DOHH2 (cell line): ENCODE data around the gene AR.

Experiments used
- H3F3A ChIP-seq: fragments of 200-600 bp; sonication (generic), shearing (Covaris generic); 2 replicates; pipeline ENCODE4 v1.6.0; 2016; ENCODE audit warnings: antibody characterized with exemption, mild to moderate bottlenecking; ENCODE audit not compliant: control insufficient read depth, insufficient read depth
- H3K27ac ChIP-seq: fragments of 200-600 bp; sonication (generic); 2 replicates; pipeline ENCODE4 v1.5.1; 2014; ENCODE audit warnings: low read depth, mild to moderate bottlenecking, low read length, moderate library complexity
- H3K27me3 ChIP-seq: fragments of 200-600 bp; sonication (generic); 2 replicates; pipeline ENCODE4 v1.6.1; 2014; ENCODE audit warnings: mild to moderate bottlenecking, low read length, mixed read lengths; ENCODE audit not compliant: control insufficient read depth
- H3K36me3 ChIP-seq: fragments of 200-600 bp; sonication (generic); 2 replicates; pipeline ENCODE4 v1.6.1; 2014; ENCODE audit warnings: mild to moderate bottlenecking, low read length, moderate library complexity, mixed read lengths; ENCODE audit not compliant: control insufficient read depth
- H3K4me1 ChIP-seq: fragments of 200-600 bp; sonication (generic); 2 replicates; pipeline ENCODE4 v1.6.1; 2014; ENCODE audit warnings: mild to moderate bottlenecking, low read length, mixed read lengths; ENCODE audit not compliant: control insufficient read depth
- H3K4me2 ChIP-seq: fragments of 200-600 bp; sonication (generic); 2 replicates; pipeline ENCODE4 v1.6.0; 2014; ENCODE audit warnings: mild to moderate bottlenecking, low read length, moderate library complexity
- H3K4me3 ChIP-seq: fragments of 200-600 bp; sonication (generic); 2 replicates; pipeline ENCODE4 v1.5.1; 2014; ENCODE audit warnings: mild to moderate bottlenecking, low read length, mixed read lengths
- H3K79me2 ChIP-seq: fragments of 200-600 bp; sonication (generic); 2 replicates; pipeline ENCODE4 v1.6.1; 2014; ENCODE audit warnings: mild to moderate bottlenecking, low read length, mixed read lengths; ENCODE audit not compliant: control insufficient read depth
- H3K9me2 ChIP-seq: fragments of 200-600 bp; sonication (generic); replicated peaks from 2 replicates; pipeline ENCODE4 v1.6.1; 2014; ENCODE audit warnings: mild to moderate bottlenecking, low read length, mixed read lengths; ENCODE audit not compliant: control insufficient read depth
- H3K9me3 ChIP-seq: fragments of 200-600 bp; sonication (generic); 2 replicates; pipeline ENCODE4 v1.6.1; 2014; ENCODE audit warnings: antibody characterized with exemption, low read length, mixed read lengths; ENCODE audit not compliant: control insufficient read depth, insufficient read depth
- H4K20me1 ChIP-seq: fragments of 200-600 bp; sonication (generic); 2 replicates; pipeline ENCODE4 v1.6.0; 2014; ENCODE audit warnings: low read depth, mild to moderate bottlenecking, antibody characterized with exemption, low read length, moderate library complexity; ENCODE audit not compliant: control insufficient read depth, insufficient read depth
- CTCF ChIP-seq: fragments of 200-600 bp; sonication (generic); IDR thresholded peaks from one replicate; pipeline ENCODE4 v1.5.1; 2014; ENCODE audit warnings: antibody characterized with exemption, mild to moderate bottlenecking, low read depth, low read length; ENCODE audit not compliant: poor library complexity, severe bottlenecking
- EZH2phosphoT487 ChIP-seq: fragments of 200-600 bp; sonication (generic); IDR thresholded peaks from 2 replicates; pipeline ENCODE4 v1.6.1; 2017; ENCODE audit warnings: borderline replicate concordance, mild to moderate bottlenecking, antibody characterized with exemption, low read length, moderate library complexity, mixed read lengths

AR gene

GRCh38 chrX:67544281-67545035, 637 bp downstream of the AR start:
- Histone ChIP-seq H3K9me2 (no peaks in the 10 kb centered on the region), H3F3A (no peaks in the 10 kb centered on the region), H4K20me1 (no peaks in the 10 kb centered on the region), H3K9me3 (no peaks in the 10 kb centered on the region), H3K36me3 (no peaks in the 10 kb centered on the region), H3K27me3 (no peaks in the 10 kb centered on the region), H3K4me1 (no peaks in the 10 kb centered on the region), H3K4me3 (no peak overlapping the region), H3K4me2 (no peak overlapping the region), H3K27ac (no peak overlapping the region), H3K79me2 (no peaks in the 10 kb centered on the region)
- no peak for TF ChIP-seq EZH2phosphoT487
- TF ChIP-seq CTCF = no peak

DNA sequence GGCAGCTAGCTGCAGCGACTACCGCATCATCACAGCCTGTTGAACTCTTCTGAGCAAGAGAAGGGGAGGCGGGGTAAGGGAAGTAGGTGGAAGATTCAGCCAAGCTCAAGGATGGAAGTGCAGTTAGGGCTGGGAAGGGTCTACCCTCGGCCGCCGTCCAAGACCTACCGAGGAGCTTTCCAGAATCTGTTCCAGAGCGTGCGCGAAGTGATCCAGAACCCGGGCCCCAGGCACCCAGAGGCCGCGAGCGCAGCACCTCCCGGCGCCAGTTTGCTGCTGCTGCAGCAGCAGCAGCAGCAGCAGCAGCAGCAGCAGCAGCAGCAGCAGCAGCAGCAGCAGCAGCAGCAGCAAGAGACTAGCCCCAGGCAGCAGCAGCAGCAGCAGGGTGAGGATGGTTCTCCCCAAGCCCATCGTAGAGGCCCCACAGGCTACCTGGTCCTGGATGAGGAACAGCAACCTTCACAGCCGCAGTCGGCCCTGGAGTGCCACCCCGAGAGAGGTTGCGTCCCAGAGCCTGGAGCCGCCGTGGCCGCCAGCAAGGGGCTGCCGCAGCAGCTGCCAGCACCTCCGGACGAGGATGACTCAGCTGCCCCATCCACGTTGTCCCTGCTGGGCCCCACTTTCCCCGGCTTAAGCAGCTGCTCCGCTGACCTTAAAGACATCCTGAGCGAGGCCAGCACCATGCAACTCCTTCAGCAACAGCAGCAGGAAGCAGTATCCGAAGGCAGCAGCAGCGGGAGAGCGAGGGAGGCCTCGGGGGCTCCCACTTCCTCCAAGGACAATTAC, 1.4 kb downstream of the AR start:
- Histone ChIP-seq H3K9me3 (no peaks in the 10 kb centered on the region), H3K36me3 (no peaks in the 10 kb centered on the region), H3F3A (no peaks in the 10 kb centered on the region), H3K9me2 (no peaks in the 10 kb centered on the region), H3K4me1 (no peaks in the 10 kb centered on the region), H3K27me3 (no peaks in the 10 kb centered on the region), H3K4me2 (no peak overlapping the region), H4K20me1 (no peaks in the 10 kb centered on the region), H3K4me3 (no peak overlapping the region), H3K79me2 (no peaks in the 10 kb centered on the region), H3K27ac (no peak overlapping the region)
- TF ChIP-seq EZH2phosphoT487 (no peak), CTCF (no peak)

DNA sequence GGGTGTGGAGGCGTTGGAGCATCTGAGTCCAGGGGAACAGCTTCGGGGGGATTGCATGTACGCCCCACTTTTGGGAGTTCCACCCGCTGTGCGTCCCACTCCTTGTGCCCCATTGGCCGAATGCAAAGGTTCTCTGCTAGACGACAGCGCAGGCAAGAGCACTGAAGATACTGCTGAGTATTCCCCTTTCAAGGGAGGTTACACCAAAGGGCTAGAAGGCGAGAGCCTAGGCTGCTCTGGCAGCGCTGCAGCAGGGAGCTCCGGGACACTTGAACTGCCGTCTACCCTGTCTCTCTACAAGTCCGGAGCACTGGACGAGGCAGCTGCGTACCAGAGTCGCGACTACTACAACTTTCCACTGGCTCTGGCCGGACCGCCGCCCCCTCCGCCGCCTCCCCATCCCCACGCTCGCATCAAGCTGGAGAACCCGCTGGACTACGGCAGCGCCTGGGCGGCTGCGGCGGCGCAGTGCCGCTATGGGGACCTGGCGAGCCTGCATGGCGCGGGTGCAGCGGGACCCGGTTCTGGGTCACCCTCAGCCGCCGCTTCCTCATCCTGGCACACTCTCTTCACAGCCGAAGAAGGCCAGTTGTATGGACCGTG, 2.2 kb downstream of the AR start:
- Histone ChIP-seq H3K27ac (no peak overlapping the region), H3K79me2 (no peaks in the 10 kb centered on the region), H3K36me3 (no peaks in the 10 kb centered on the region), H3K4me2 (no peak overlapping the region), H4K20me1 (no peaks in the 10 kb centered on the region), H3K4me3 (no peak overlapping the region), H3K27me3 (no peaks in the 10 kb centered on the region), H3K9me2 (no peaks in the 10 kb centered on the region), H3F3A (no peaks in the 10 kb centered on the region), H3K4me1 (no peaks in the 10 kb centered on the region), H3K9me3 (no peaks in the 10 kb centered on the region)
- no peak for TF ChIP-seq CTCF
- TF ChIP-seq EZH2phosphoT487 = no peak
